Left cardiac atrium (tissue), 4 donors: ENCODE data around the gene WWC2. TPM values are rescaled to one million over a fixed set of nuclear protein-coding genes. Genes with fewer than 3 reads are reported as not detected.
A peak's percentile ranks its signal among the peaks of the same experiment; 100 is the strongest.

Experiments
- ATAC-seq, 2 donors: fragments of 200-7000 bp; cut with Tn5 transposase; one replicate each; pipeline ENCODE4 v1.9.1; 2020; ENCODE audit warnings: mild to moderate bottlenecking in 2 of 2, moderate library complexity in 2 of 2
- DNase-seq: peaks from one replicate; pipeline ENCODE4 v3.0.0-alpha.2; 2020
- intact Hi-C, 2 donors: fragments of 100-400 bp; cut with DNase I; formaldehyde crosslinking; loops; one replicate each; pipeline versions ENCODE4 v1.14.1 to v1.15.1; 2022 to 2023
- long read RNA-seq: library from polyadenylated mRNA; unstranded; transcript quantifications from one replicate; pipeline ENCODE4 v2.0.0, GENCODE V29; 2021
- total RNA-seq, 2 donors: library from RNA; stranded (reverse); fragmentation: NEBNext Ultra II Directional; extraction: Animal tissue kit (Norgen Biotek cat#: 25700); gene quantifications; one replicate each; pipeline ENCODE4 v1.2.1, GENCODE V29; 2021
- donor health status: DM: no; HTN: yes; CAD: no.
- donor health status: DM: no; HTN: yes; CAD: no; lungs with severe emphysema.
- donor health status: DM: yes; HTN: yes; CAD: no.
- donor health status: Dilated cardiomyopathy.

The WWC2 gene
- total RNA-seq, result 10 to 100 TPM; 31.5 to 32.3 TPM
- long read RNA-seq, full-length matches to known transcripts, result 9 of 24 reads
- long read RNA-seq, partial matches to known transcripts, result 8 of 24 reads
- long read RNA-seq, other reads (novel, unspliced or antisense), result 7 of 24 reads

DNA sequence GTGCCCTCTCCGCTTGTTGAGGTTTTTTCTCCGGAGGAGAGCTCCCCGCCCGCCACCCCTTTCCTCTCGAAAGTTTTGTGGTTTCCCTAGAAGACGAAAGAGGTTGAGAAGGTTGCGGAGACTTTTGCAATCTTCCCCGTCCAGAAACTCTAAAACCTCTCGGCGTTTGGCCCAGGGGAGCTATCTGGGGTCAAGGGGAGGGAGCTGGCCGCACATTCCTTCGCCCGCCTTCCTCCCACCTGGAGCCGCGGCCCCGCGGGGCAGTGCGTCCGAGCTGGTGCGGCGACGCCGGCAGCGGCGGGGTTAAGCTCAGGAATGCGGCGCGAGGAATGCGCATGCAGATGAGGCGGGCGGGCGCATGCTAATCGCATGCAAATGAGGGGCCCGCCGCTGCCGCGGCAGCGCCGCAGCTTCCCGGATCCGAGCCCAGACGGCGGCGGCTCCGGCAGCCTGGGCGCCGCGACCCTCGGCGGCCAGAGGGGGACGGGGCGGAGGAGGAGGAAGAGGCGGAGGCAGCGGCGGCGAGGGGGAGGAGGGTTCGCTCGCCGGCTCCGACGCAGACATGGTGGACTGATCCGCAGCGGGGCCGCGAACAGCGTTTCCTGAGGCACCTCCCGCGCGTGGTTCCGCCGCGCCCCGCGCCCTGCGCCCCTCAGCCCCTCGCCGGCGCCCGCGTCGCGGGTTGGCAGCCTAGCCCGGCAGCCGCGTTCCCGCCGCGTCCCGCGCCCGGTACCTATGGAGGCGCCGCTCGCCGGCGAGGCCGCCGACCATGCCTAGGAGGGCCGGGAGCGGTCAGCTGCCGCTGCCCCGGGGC is at the start of gene WWC2:
Gene WWC2, plus strand, starts transcription at position 535 of the 814 bp plus-strand sequence. Its CDS starts 235 bp downstream, at position 770.
- peak; percentile 92 to 94 for ATAC-seq
- intact Hi-C loops, result loop anchor here in 1 of 2 donors (5.0 kb wide), 1 partner anchor 143 kb away; no protein-coding TSS in a partner anchor
- DNase-seq, result peak; percentile 94

DNA sequence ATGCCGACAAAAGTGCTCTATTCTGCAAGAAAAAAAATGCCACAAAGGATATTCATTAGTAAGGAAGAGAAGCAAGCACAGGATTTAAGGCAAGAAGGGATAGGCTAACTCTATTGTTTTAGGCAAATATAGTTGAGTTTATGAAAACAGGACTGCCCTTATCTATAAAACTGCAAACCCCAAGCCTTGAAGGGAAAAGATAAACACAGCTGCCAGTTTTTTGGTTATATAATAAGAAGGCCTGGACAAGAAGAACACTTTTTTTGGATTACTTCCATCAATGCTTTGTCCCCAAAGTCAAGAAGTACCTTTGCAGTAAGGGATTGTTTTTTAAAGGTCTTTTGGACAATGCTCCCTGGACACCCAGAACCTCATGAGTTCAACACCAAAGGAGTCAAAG is 45.4 kb upstream of the WWC2 start:
- DNase-seq (no peak), ATAC-seq (no peak)
- intact Hi-C loops, result no loop called here

DNA sequence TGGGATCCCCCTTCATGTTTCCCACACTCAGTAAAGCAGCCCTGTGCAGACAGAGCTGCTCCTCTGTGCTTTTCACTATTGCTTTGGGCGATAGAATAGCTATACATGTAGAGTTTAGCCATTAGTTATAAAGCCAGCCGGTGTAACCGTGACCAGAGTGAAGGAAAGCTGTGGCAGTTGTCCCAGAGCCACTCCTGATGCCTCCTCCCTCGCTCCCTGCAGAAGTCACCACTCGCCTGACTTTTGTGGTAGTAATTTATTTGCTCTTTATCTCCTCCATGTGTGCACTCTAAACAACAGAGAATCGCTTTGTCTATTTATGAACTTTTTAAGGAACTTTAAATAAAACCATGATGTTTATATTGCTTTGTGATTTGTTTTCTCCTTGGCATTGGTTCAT is 41.8 kb upstream of the WWC2 start:
- DNase-seq, result no peak
- ATAC-seq, result no peak
- intact Hi-C loops, result no loop called here

DNA sequence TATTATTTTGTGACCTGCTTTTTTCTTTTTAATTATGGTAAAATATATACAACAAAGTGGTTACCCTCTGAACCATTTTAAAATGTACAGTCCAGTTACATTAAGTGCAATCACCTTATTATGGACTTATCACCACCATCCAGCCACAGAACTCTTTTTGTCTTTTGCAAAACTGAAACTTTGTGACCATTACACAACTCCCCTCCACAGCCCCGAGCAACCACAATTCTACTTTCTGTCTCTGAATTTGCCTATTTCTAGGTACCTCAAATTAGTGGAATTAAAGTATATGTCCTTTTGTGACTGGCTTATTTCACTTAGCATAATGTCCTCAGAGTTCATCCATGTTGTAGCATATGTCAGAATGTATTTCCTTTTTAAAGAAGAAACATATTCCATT is 39.3 kb upstream of the WWC2 start:
- DNase-seq (no peak), ATAC-seq (no peak)
- intact Hi-C loops, result no loop called here

DNA sequence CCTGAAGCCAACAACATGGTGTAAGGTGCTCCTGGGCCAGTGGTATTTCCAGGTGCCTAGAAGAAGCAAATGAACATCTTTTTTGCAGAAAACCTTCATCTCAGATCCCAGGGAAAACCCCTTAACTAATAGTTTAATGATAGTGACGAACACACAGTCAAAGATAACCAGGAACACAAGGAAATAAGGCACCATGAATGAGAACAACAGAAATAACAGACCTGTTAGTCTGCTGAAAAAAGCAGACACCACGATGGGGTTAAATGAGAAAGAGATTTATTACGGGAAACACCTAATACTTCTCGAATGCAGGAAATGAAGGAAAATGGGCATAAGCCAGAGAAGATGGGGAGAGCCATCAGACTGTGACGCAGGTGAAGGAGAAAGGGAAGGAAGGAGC is 30.6 kb upstream of the WWC2 start:
- ATAC-seq (no peak), DNase-seq (no peak)
- intact Hi-C loops, result loop anchor here in 1 of 2 donors (5.0 kb wide), 1 partner anchor 126 kb away; no protein-coding TSS in a partner anchor

DNA sequence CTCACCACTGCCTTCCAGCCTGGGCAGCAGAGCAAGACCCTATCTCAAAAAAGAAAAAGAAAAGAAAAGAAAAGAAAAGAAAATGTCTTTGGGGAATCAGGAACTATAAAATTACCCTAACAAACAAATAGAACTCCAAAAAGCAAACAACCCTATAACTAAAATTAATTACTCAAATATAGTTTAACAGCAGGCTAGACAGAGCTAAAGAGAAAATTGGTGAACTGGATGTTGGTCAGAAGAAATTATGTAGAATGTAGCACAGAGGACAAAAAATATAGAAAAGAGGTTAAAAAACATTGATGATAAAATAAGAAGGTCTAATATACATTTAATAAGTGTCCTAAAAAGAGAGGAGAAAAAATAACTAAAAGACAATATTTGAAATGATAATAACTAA is 27.8 kb upstream of the WWC2 start:
- ATAC-seq (no peak), DNase-seq (no peak)
- intact Hi-C loops, result loop anchor here in 1 of 2 donors (5.0 to 10.0 kb wide), 2 partner anchors 136 to 186 kb away; no protein-coding TSS in a partner anchor

DNA sequence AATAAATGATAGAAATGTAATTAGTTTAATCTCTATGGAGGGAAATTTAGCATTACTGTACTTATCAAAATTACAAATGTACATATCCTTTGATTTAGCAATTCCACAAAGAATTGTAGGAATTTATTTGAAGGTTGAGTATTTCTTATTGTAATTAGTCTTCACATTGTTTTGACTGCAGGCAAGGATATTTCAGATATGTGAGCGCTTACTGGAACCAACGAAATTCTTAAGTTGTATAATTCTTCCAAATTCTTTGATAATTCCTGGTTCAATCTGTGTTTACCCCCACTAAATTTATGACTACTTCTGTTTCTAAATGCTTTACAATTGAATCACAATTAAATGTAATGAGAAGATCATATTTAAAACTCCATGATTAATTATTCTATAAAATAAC is 26.9 kb upstream of the WWC2 start:
- DNase-seq, result no peak
- no peak for ATAC-seq
- intact Hi-C loops, result loop anchor here in 1 of 2 donors (5.0 to 10.0 kb wide), 2 partner anchors 137 to 185 kb away; no protein-coding TSS in a partner anchor

DNA sequence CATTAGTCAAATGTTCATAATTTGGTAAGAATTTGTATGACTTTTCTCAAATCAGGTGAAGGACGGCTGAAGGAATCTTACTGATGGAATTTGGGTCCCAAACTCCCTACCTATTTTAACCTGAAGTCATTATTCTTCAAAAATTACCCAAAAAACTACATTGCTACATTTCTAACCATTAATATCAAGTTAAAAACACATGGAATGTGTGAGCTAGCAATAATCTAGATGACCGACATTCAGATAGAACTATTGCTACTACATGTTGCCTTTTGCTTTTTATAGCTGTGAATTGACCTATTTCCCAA is 25.3 kb upstream of the WWC2 start:
- no peak for DNase-seq
- no peak for ATAC-seq
- intact Hi-C loops, result loop anchor here (1.0 to 10.0 kb wide), 3 partner anchors 139 to 189 kb away; no protein-coding TSS in a partner anchor

DNA sequence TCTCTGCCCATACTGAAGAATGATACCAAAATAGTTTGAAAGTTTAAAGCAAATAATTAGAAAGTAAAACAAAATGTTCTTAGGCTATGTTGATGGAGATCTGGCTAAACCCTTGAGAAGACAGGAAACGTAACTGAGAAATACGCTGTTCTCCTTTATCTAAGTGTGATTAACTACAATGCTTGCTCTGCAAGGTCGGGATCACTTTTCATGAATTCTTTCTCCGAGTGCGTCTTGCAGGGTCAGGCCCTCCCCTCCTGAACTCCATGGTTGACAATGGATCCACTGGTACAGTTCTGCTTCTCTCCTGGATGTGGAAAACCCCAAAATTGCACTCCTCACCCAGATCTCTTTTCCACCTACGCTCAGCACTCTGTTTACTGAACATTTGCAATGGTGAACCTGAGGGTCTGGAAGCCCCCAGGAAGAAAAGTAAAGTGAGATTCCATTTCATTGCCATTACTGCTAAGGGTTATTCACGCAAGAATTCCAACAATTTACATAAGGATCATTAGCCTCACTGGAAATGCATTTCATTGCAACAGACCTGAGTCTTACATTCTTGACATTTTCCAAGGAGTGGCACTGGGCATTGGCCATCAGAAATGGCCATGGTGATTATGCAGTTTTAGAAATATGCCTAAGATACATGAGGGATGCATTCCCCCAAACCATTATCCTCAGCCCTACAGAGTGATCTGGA is 24.6 kb upstream of the WWC2 start:
- ATAC-seq, result no peak
- no peak for DNase-seq
- intact Hi-C loops, result loop anchor here in 1 of 2 donors (5.0 to 10.0 kb wide), 2 partner anchors 140 to 183 kb away; no protein-coding TSS in a partner anchor

DNA sequence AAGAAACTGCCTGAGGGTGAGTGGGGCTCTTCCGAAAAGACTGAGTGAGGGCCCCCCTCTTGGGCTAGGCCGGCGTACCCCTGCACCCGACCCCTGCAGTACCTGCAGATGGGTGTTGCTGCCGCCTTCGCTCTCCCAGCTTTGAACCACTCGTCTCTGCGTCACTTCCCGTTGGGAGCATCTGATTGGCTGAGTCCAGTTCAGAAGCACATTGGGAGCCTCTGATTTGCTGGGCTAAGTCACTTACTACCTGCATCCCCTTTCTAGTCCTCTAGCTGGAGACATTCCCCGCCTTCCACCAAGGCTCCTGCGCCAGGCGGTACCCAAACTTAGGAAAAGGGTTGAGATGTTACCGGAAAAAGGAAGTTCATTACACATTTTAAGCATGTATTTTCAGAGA is 20.4 kb upstream of the WWC2 start:
- no peak for DNase-seq
- no peak for ATAC-seq
- intact Hi-C loops, result loop anchor here in 1 of 2 donors (10.0 kb wide), 1 partner anchor 144 kb away; no protein-coding TSS in a partner anchor

DNA sequence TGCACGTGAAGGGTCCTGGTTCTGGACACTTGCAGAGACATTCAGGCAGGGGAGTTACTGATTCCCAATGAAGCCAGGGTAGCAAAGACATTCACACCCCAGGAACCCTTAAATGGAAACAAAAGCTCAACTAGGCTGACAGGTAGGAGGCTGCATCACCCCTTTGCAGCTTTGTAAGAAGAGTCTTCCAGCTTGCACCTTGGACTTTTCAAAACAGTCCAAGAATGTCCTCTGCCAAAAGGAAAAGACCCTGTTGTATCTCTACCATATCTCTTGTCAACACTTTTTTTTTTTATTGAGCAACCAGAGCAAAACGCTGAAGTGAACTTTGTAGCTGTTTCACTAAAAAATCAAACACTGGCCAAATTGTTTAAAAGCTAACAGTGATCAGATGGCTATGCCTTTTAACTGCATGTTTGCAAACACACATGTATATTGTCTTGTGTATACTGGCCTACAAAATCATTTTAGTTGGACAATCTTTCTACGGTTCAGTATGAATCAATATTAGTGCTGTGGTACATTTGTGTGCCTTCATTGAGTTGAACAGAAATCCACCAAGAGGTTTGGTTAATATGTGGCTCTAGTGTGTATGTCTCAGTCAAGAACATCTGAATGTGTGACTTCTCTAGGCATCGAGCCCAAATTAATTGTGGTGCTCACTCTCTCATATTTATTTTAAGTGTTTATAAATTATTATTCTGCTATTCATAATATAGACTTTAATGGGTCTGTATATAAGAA is 18.5 kb upstream of the WWC2 start:
- DNase-seq (no peak), ATAC-seq (no peak)
- intact Hi-C loops, result no loop called here

DNA sequence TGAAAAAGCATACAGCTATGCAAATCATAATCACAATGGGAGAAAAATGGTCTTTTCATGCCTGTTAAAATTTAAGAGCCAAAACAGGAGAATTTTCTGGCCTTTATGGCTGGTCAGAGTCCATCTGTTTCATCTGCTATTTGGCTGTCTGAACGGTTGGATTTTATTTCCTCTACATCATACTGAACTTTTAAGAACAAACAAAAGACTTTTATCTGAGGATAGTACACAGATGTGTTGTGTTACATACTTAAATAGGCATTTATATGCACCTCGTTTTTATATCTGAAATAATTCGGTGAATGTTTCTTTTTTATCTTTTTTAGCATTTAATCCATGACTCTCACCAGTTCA is 18.0 kb upstream of the WWC2 start:
- no peak for ATAC-seq
- intact Hi-C loops, result no loop called here
- DNase-seq, result no peak

DNA sequence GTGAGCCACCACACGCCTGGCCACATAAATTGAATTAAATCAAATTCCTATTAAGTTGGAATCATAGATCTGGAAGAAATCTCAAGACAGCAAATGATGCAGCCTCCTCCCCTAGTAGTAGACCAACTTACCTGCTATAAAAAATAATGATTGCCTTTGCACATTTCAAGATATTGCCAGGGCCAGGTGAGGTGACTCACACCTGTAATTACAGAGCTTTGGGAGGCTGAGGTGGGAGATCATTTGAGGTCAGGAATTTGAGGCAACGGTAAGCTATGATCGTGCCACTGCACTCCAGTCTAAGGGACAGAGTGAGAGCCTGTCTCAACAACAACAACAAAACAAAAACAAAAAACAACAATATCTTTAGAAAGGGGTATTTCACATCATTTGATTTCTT is 17.0 kb upstream of the WWC2 start:
- DNase-seq, result no peak
- intact Hi-C loops, result no loop called here
- ATAC-seq, result no peak

DNA sequence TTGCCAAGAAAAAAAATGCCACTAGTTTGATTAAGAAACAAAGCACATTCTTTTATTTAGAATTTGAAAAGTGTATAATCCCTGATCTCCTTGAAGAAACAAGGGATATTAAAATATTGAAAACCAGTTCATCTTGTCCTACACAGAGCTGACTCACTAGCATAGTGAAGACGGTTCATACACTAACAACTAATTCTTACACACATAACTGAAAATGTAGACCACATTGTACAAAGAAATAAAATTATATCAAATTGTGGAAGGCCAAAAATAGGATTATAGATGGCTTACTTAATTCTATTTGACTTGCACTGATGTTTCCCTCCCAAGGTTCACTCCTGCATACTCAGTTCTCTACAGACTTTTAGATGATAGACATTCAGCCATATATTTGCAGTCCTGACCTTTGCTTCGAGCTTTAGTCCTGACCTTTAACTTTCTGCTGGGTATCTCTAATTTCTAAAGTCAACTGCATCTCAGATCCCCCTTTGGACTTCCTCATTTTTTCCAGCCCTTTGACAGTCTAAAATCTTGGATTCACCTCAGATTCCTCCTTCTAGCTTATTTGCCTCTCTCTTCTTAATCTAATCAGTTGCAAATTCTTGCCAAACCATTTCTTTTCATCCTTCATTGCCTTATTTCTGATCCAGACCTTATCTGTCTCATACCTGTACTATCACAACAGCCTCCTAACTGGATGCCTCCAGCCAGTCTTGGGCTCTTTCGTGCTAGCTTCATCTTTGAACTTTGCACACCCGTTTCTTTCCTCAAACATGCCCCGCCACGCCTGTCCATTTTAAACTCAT is 4.5 kb upstream of the WWC2 start:
- intact Hi-C loops, result loop anchor here in 1 of 2 donors (5.0 kb wide), 1 partner anchor 148 kb away; no protein-coding TSS in a partner anchor
- DNase-seq, result no peak
- ATAC-seq, result no peak

DNA sequence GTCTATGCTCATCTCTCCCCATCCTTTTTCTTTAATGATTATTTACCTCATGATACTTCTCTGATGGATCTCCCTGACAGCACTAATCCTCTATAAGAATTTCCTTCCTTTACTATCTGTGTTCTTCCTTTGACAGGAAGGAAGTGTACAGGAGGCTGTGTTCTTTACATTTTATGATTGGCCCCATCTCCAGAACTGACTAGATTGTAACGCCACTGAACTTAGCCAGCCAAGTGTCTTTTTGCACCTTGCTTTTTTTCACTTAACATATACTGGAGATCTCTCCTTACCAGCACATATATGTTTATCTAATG is 3.9 kb upstream of the WWC2 start:
- intact Hi-C loops, result loop anchor here in 1 of 2 donors (5.0 kb wide), 1 partner anchor 147 kb away; no protein-coding TSS in a partner anchor

DNA sequence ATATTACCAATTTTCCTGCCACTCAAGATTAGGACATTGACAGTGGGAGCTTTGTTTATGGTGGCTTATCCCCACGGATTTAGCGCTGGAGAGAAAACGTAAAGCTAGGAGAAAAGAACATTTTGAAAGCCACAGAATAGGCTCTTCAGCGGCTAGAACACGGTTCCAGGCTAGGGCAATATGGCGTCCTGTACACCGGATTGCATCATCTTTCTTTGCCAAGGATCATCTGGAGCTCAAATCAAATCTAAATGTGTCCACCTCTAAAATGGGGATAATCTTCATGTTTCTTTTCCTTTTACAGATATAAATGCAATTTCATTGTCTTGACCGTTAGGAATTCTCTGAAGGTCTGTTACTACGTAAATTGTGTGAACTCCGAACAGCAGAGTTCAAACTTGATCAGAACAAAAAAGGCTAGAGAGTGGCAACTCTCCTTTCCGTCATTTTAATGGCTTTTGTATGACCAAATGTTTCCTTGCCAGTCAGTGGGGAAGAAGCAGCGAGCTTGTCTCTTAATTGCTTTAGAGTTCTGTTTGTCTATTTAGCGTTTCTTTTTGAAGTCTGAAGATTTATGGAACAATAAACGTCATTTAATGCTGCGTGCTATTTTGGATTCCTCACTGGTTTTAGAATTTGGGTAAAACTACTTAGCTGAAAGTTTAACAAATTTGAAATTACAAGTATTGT is 2.6 kb upstream of the WWC2 start:
- intact Hi-C loops, result loop anchor here in 1 of 2 donors (5.0 kb wide), 1 partner anchor 146 kb away; no protein-coding TSS in a partner anchor
- no peak for DNase-seq
- ATAC-seq, result no peak

More for the DNA sequence above, 3.9 kb upstream of the WWC2 start:
- ATAC-seq, result no peak
- DNase-seq, result no peak

DNA sequence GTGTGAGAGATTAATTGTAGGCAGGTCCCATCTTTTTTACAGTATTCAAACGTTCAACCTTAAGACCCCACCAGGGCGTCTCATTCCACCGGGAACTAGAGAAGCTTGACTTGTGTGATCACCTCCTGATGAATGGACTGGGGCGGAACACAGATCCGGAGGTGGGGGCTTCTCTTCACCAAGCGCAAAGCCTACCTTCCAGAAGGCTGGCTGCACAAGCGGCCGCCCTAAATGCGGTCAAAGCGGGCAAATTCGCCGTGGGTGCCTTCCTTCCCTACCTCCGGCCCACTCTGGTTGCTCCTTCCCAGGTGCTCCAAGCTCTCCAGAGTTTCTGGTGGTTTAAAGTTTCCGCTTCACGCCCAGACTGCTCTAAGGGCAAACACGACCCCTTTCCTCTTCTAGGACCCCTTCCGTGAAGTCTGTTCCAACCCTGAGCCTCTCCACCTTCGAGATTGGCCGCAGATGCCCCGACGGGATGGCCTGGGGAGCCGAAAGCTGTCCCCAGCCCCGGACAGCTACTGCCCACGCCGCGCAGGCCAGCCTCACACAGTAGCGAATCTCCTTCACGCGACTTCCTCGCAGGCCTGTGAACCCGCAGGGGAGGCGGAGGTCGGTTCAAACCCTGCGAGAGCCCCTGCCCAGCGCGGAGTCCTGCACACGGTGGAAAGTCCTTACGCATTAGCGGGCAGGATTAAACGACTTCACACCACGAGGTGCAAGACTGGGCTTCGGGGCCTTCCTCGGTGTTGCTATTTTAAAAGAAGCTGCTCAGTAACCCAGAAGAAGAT is 1.6 kb upstream of the WWC2 start:
- intact Hi-C loops, result loop anchor here in 1 of 2 donors (5.0 kb wide), 1 partner anchor 145 kb away; no protein-coding TSS in a partner anchor
- DNase-seq, result peak; percentile 38
- ATAC-seq, result peak; percentile 0 to 1
